ENCODE measurements around the gene PRELID1. TPM values are rescaled to one million over a fixed set of nuclear protein-coding genes. Genes with fewer than 3 reads are reported as not detected.

PRELID1 gene
- total and polyA plus RNA-seq, 2 experiments from 2014 or later: 86.0 to 185 TPM

DNA sequence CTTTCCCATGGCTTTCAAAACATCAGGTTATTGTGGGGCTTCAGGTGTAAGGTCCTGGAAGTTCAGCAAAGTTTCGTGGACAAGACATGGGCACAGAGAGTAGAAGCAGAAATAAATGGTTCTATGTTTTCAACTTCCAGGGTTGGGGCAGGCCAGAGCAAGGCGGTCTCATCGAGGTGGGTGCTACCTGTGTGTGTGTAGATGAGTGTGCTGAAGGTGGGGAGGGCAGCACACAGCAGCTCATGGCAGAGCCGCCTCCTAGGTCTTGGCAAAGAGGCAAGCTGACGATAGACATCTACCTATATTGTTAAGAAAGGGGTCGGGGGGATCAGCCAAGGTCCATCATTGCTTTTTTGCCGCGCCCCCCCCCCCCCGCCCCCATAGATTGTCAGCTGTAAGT is 3.9 kb upstream of the PRELID1 start:
- peaks cover 4% of the 10 kb centered on the region for H3K4me1 ChIP-seq (ENCODE audit: low read depth)
- peak overlapping the region; percentile 50 for H3K27ac ChIP-seq
- no peak for TF ChIP-seq CTCF (IDR thresholded peaks at IDR 0.05; ENCODE audit: low read depth, low read length)
- no peaks in the 10 kb centered on the region for H3K27me3 ChIP-seq
- peaks cover 20% of the 10 kb centered on the region for H3K36me3 ChIP-seq
- H3K4me3 ChIP-seq: no peak overlapping the region
- no peaks in the 10 kb centered on the region for H3K9me3 ChIP-seq (ENCODE audit: low read depth)
- no peak for DNase-seq (ENCODE audit: low read depth in 1 of 2, low spot score in 1 of 2)

- peaks cover 15% of the 10 kb centered on the region for H3K36me3 ChIP-seq
- no peaks in the 10 kb centered on the region for H3K27me3 ChIP-seq
- peak overlapping the region; percentile 50 for H3K27ac ChIP-seq
- TF ChIP-seq CTCF (IDR thresholded peaks at IDR 0.05; ENCODE audit: low read depth, low read length): no peak
- DNase-seq (ENCODE audit: low read depth in 1 of 2, low spot score in 1 of 2): peak; percentile 47 to 82
- H3K9me3 ChIP-seq (ENCODE audit: low read depth): no peaks in the 10 kb centered on the region
- H3K4me3 ChIP-seq: no peak overlapping the region
- peaks cover 6% of the 10 kb centered on the region for H3K4me1 ChIP-seq (ENCODE audit: low read depth)
Measured at GRCh38 chr5:177300236-177300880, 3.2 kb upstream of the PRELID1 start.

GRCh38 chr5:177300951-177301350 is 2.6 kb upstream of the PRELID1 start:
- H3K27ac ChIP-seq: peak overlapping the region; percentile 50
- no peaks in the 10 kb centered on the region for H3K27me3 ChIP-seq
- H3K4me3 ChIP-seq: no peak overlapping the region
- peaks cover 13% of the 10 kb centered on the region for H3K36me3 ChIP-seq
- H3K4me1 ChIP-seq (ENCODE audit: low read depth): peaks cover 6% of the 10 kb centered on the region
- no peak for TF ChIP-seq CTCF (IDR thresholded peaks at IDR 0.05; ENCODE audit: low read depth, low read length)
- no peak for DNase-seq (ENCODE audit: low read depth in 1 of 2, low spot score in 1 of 2)
- no peaks in the 10 kb centered on the region for H3K9me3 ChIP-seq (ENCODE audit: low read depth)

DNA sequence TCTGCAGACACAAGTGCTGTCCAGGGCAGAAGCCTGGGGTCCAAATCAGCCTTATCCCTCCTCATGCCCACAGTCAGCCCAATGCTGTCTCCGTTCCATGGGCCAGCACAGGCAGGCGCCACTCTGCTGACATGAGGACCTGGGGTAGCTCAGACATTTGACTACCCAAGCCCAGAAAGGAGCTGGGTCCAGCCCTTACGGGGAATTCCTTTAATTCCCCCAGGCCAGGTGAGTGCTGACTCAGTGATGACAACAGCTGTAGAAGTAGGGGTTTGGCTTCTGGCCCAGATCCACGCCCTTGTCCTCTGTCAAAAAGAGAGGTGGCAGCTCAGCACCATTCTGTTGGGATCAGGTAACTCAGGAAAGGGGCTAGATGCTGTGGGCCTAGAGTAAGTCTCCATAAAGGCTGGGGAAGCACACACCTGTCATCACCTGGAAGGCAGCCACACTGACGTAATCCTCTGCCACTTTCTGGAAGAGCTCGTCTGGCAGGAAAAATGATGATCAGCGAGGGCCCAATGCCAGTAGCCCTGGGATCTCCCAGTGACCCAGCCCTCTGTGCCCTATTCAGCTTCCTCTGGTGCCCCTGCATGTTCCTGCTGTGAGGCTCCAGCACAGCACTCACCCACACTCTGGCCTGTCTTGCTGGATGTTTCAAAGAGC is 2.0 kb upstream of the PRELID1 start:
- DNase-seq (ENCODE audit: low read depth in 1 of 2, low spot score in 1 of 2): no peak

More for the DNA sequence above, 2.0 kb upstream of the PRELID1 start:
- H3K27me3 ChIP-seq: no peaks in the 10 kb centered on the region
- H3K36me3 ChIP-seq: peaks cover 15% of the 10 kb centered on the region
- H3K4me1 ChIP-seq (ENCODE audit: low read depth): peaks cover 6% of the 10 kb centered on the region
- peak overlapping the region; percentile 42 for H3K27ac ChIP-seq
- no peaks in the 10 kb centered on the region for H3K9me3 ChIP-seq (ENCODE audit: low read depth)
- H3K4me3 ChIP-seq: no peak overlapping the region
- TF ChIP-seq CTCF (IDR thresholded peaks at IDR 0.05; ENCODE audit: low read depth, low read length): no peak
